ENCODE measurements around the gene APOBEC3G.
"Not testable (repeated sequence)": the region's sequence is repeated elsewhere in the genome, so short reads cannot be mapped to it uniquely, and the experiment has no call there.

Gene APOBEC3G

DNA sequence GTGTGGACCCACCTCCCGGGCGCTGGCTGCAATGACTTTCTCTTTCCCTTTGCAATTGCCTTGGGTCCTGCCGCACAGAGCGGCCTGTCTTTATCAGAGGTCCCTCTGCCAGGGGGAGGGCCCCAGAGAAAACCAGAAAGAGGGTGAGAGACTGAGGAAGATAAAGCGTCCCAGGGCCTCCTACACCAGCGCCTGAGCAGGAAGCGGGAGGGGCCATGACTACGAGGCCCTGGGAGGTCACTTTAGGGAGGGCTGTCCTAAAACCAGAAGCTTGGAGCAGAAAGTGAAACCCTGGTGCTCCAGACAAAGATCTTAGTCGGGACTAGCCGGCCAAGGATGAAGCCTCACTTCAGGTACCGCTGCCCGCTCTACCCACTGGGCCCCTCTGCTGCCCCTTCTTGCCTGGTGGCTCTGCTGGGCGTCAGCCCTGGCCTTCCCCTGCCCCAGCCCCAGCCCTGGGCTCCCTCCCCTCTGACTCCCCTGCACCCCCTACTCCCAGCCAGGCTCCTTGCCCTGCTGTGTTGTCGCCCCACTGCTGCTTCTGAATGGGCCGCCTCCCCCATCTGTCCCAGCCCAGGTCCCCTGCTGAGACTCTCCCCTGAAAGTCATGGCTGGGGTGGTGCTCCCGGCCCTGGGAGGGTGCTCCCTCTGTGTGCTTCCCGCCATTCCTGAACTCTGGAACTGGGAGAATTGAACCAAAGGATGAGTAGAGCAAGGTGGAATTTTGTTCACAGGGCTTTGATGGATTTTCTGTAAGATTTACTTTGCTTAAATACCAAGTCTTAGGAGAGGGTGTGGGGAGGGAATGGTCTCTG lies at the start of gene APOBEC3G:
Gene APOBEC3G, plus strand, starts transcription at position 250 of the 815 bp plus-strand sequence. Its CDS starts 87 bp downstream, at position 337.
- not testable (repeated sequence) for H3K27me3 ChIP-seq (ENCODE audit: insufficient read depth, low read length); H3K4me2 ChIP-seq (ENCODE audit: low read length); H3K4me3 ChIP-seq (ENCODE audit: low read depth, low read length, poor library complexity, severe bottlenecking); H4K20me1 ChIP-seq (ENCODE audit: insufficient read depth, low read length); H3K79me2 ChIP-seq (ENCODE audit: insufficient read depth, low read length); H3F3A ChIP-seq (ENCODE audit: insufficient read depth, low read length); H2AFZ ChIP-seq (ENCODE audit: low read length); H3K9me3 ChIP-seq (ENCODE audit: low read length); H3K27ac ChIP-seq (ENCODE audit: low read depth, low read length, poor library complexity, severe bottlenecking); H3K9me2 ChIP-seq (ENCODE audit: low read depth, low read length); H3K4me1 ChIP-seq (ENCODE audit: insufficient read depth, low read length, severe bottlenecking); H3K36me3 ChIP-seq (ENCODE audit: insufficient read depth, low read length); H3K9ac ChIP-seq (ENCODE audit: low read length)

DNA sequence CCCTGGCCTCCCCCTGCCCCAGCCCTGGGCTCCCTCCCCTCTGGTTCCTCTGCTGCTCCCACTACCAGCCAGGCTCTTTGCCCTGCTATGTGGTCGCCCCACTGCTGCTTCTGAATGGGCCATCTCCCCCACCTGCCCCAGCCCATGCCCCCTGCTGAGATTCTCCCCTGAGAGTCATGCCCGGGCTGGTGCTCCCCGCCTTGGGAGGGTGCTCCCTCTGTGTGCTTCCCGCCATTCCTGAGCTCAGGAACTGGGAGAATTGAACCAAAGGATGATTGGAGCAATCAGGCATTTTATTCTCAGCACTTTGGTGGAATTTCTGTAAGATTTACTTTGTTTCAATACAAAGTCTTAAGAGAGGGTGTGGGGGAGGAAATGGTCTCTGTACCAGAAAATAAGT lies 49.4 kb upstream of the APOBEC3G start:
- no peak overlapping the region for H3K9ac ChIP-seq (ENCODE audit: low read length)
- H4K20me1 ChIP-seq (ENCODE audit: insufficient read depth, low read length), result no peaks in the 10 kb centered on the region
- H3K79me2 ChIP-seq (ENCODE audit: insufficient read depth, low read length), result no peaks in the 10 kb centered on the region
- no peak overlapping the region for H3K27ac ChIP-seq (ENCODE audit: low read depth, low read length, poor library complexity, severe bottlenecking)
- no peak overlapping the region for H3K4me3 ChIP-seq (ENCODE audit: low read depth, low read length, poor library complexity, severe bottlenecking)
- H3K4me1 ChIP-seq (ENCODE audit: insufficient read depth, low read length, severe bottlenecking), result no peaks in the 10 kb centered on the region
- TF ChIP-seq, protein P1, sequence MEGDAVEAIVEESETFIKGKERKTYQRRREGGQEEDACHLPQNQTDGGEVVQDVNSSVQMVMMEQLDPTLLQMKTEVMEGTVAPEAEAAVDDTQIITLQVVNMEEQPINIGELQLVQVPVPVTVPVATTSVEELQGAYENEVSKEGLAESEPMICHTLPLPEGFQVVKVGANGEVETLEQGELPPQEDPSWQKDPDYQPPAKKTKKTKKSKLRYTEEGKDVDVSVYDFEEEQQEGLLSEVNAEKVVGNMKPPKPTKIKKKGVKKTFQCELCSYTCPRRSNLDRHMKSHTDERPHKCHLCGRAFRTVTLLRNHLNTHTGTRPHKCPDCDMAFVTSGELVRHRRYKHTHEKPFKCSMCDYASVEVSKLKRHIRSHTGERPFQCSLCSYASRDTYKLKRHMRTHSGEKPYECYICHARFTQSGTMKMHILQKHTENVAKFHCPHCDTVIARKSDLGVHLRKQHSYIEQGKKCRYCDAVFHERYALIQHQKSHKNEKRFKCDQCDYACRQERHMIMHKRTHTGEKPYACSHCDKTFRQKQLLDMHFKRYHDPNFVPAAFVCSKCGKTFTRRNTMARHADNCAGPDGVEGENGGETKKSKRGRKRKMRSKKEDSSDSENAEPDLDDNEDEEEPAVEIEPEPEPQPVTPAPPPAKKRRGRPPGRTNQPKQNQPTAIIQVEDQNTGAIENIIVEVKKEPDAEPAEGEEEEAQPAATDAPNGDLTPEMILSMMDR (IDR thresholded peaks at IDR 0.05; ENCODE audit: low read length), result no peak
- TF ChIP-seq EZH2 (IDR thresholded peaks at IDR 0.05; ENCODE audit: borderline replicate concordance, low read length), result no peak
- no peak overlapping the region for H2AFZ ChIP-seq (ENCODE audit: low read length)
- no peaks in the 10 kb centered on the region for H3K9me2 ChIP-seq (ENCODE audit: low read depth, low read length)
- H3K27me3 ChIP-seq (ENCODE audit: insufficient read depth, low read length), result no peaks in the 10 kb centered on the region
- H3K9me3 ChIP-seq (ENCODE audit: low read length), result no peaks in the 10 kb centered on the region
- no peaks in the 10 kb centered on the region for H3F3A ChIP-seq (ENCODE audit: insufficient read depth, low read length)
- H3K36me3 ChIP-seq (ENCODE audit: insufficient read depth, low read length), result no peaks in the 10 kb centered on the region
- H3K4me2 ChIP-seq (ENCODE audit: low read length), result no peak overlapping the region

DNA sequence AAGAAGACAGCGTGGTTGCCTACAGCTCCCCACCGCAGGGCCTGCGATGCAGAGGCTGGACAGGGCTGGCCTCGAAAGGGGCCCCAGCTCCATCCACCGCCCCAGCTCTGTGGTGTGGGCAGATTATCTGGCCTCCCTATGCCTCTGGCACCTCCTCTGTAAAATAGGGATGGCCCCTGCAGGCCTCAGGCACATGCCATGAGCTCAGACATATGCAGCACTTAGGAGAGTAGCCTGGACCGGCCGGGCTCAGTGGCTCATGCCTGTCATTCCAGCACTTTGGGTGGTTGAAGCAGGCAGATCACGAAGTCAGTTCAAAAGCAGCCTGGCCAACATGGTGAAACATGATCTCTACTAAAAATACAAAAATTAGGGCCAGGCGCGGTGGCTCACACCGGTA lies 48.8 kb upstream of the APOBEC3G start:
- TF ChIP-seq, protein P1 (IDR thresholded peaks at IDR 0.05; ENCODE audit: low read length), result no peak
- TF ChIP-seq EZH2 (IDR thresholded peaks at IDR 0.05; ENCODE audit: borderline replicate concordance, low read length), result no peak
- Histone ChIP-seq H4K20me1 (ENCODE audit: insufficient read depth, low read length) (no peaks in the 10 kb centered on the region), H2AFZ (ENCODE audit: low read length) (no peak overlapping the region), H3K79me2 (ENCODE audit: insufficient read depth, low read length) (no peaks in the 10 kb centered on the region), H3K27me3 (ENCODE audit: insufficient read depth, low read length) (no peaks in the 10 kb centered on the region), H3K9ac (ENCODE audit: low read length) (no peak overlapping the region), H3K9me2 (ENCODE audit: low read depth, low read length) (no peaks in the 10 kb centered on the region), H3F3A (ENCODE audit: insufficient read depth, low read length) (no peaks in the 10 kb centered on the region), H3K36me3 (ENCODE audit: insufficient read depth, low read length) (no peaks in the 10 kb centered on the region), H3K4me1 (ENCODE audit: insufficient read depth, low read length, severe bottlenecking) (no peaks in the 10 kb centered on the region), H3K9me3 (ENCODE audit: low read length) (no peaks in the 10 kb centered on the region), H3K27ac (ENCODE audit: low read depth, low read length, poor library complexity, severe bottlenecking) (no peak overlapping the region), H3K4me3 (ENCODE audit: low read depth, low read length, poor library complexity, severe bottlenecking) (no peak overlapping the region), H3K4me2 (ENCODE audit: low read length) (no peak overlapping the region)

DNA sequence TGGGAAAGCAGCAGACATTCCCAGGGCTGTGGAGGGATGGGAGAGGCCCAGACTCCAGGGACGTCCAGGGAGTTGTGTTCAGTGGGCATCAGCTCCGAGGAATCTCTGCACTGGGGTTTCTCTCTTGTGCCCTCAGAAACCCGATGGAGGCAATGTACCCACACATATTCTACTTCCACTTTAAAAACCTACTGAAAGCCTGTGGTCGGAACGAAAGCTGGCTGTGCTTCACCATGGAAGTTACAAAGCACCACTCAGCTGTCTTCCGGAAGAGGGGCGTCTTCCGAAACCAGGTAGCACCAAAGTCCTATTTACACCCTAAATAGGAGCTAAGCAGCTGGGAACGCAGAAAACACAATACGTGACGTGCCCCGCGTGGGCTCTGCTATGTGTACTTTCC lies 47.8 kb upstream of the APOBEC3G start:
- no peaks in the 10 kb centered on the region for H3K9me3 ChIP-seq (ENCODE audit: low read length)
- no peak overlapping the region for H3K4me2 ChIP-seq (ENCODE audit: low read length)
- no peak overlapping the region for H3K9ac ChIP-seq (ENCODE audit: low read length)
- no peaks in the 10 kb centered on the region for H4K20me1 ChIP-seq (ENCODE audit: insufficient read depth, low read length)
- no peaks in the 10 kb centered on the region for H3K36me3 ChIP-seq (ENCODE audit: insufficient read depth, low read length)
- no peak overlapping the region for H3K27ac ChIP-seq (ENCODE audit: low read depth, low read length, poor library complexity, severe bottlenecking)
- H3K27me3 ChIP-seq (ENCODE audit: insufficient read depth, low read length), result peaks cover 4% of the 10 kb centered on the region; the same call in 1 of the 2 replicates
- no peaks in the 10 kb centered on the region for H3K4me1 ChIP-seq (ENCODE audit: insufficient read depth, low read length, severe bottlenecking)
- H3K79me2 ChIP-seq (ENCODE audit: insufficient read depth, low read length), result no peaks in the 10 kb centered on the region
- no peak overlapping the region for H3K4me3 ChIP-seq (ENCODE audit: low read depth, low read length, poor library complexity, severe bottlenecking)
- no peaks in the 10 kb centered on the region for H3F3A ChIP-seq (ENCODE audit: insufficient read depth, low read length)
- H3K9me2 ChIP-seq (ENCODE audit: low read depth, low read length), result no peaks in the 10 kb centered on the region
- no peak for TF ChIP-seq EZH2 (IDR thresholded peaks at IDR 0.05; ENCODE audit: borderline replicate concordance, low read length)
- TF ChIP-seq, protein P1 (IDR thresholded peaks at IDR 0.05; ENCODE audit: low read length), result no peak
- no peak overlapping the region for H2AFZ ChIP-seq (ENCODE audit: low read length)
